Brain microvascular endothelial cell (primary cell): ENCODE results near the gene PPARD.

ENCODE experiments used
- DNase-seq: peaks from one replicate; pipeline ENCODE4 v3.0.0-alpha.2; 2020
- H3K27ac ChIP-seq: fragments of 250-450 bp; sonication (Bioruptor Pico); 2 replicates; pipeline ENCODE4 v1.5.1; 2020; ENCODE audit warnings: mild to moderate bottlenecking, moderate library complexity
- H3K27me3 ChIP-seq: fragments of 250-450 bp; sonication (Bioruptor Pico); replicated peaks from 2 replicates; pipeline ENCODE4 v1.5.1; 2020; ENCODE audit warnings: mild to moderate bottlenecking
- H3K36me3 ChIP-seq: fragments of 250-450 bp; sonication (Bioruptor Pico); replicated peaks from 2 replicates; pipeline ENCODE4 v1.5.1; 2020; ENCODE audit warnings: mild to moderate bottlenecking
- H3K4me3 ChIP-seq: 2 replicates; pipeline ENCODE4 v1.5.1; 2011; ENCODE audit warnings: low read depth, mild to moderate bottlenecking, control low read depth, low read length, moderate library complexity
- CTCF ChIP-seq: IDR thresholded peaks from 2 replicates; pipeline ENCODE4 v1.5.1; 2011; ENCODE audit warnings: low read depth, mild to moderate bottlenecking, moderate library complexity, low read length, control low read depth, inconsistent platforms; ENCODE audit errors: missing control alignments
- in situ Hi-C: cut with HindIII; loops from 2 replicates; pipeline ENCODE4 v1.10.0; 2017; ENCODE audit warnings: low sequenced_read_pairs, low pct_ligation_motif_present

PPARD gene

GRCh38 chr6:35409245-35409644 lies 66.9 kb downstream of the PPARD start:
- H3K27ac ChIP-seq, result no peak overlapping the region

DNA sequence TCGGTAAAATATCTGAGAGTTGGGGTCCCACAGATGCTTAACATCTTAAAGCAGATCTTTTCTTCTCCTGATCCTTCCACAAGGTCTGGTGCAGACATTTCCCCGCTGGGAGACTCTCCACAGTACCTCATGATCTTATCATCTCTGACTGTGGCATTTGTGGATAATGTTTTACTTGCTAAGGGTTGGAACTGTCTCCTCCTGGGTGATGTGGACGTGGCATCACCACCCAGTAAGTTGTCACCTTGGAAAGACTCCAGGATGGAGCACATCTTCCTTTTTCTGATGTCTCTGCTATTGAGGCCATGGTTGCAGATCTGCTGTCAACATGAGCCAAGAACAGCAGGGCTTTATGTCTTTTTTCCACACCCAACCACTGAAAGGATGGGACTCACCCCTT lies 67.8 kb downstream of the PPARD start:
- Histone ChIP-seq H3K36me3 (peaks cover 24% of the 10 kb centered on the region), H3K4me3 (no peak overlapping the region), H3K27me3 (no peaks in the 10 kb centered on the region), H3K27ac (no peak overlapping the region)
- in situ Hi-C loops, result no loop called here
- no peak for TF ChIP-seq CTCF
- DNase-seq, result no peak

More at GRCh38 chr6:35409245-35409644, 66.9 kb downstream of the PPARD start:
- no peak overlapping the region for H3K4me3 ChIP-seq
- no peak for TF ChIP-seq CTCF
- DNase-seq, result no peak
- H3K27me3 ChIP-seq, result no peaks in the 10 kb centered on the region
- in situ Hi-C loops, result no loop called here
- H3K36me3 ChIP-seq, result peaks cover 24% of the 10 kb centered on the region

DNA sequence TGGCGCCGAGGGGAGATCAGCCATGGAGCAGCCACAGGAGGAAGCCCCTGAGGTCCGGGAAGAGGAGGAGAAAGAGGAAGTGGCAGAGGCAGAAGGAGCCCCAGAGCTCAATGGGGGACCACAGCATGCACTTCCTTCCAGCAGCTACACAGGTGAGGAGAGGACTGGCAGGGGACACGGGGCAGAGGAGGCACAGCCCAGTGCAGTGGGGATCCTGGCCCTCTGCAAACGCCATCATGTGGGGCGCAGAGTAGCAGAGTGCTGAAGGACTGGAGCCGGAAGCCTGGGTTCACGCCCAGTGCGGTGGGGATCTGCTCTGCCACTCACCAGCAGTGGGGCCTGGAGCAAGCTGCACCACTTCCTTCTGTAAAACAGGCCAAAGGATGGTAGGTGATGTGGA lies 68.7 kb downstream of the PPARD start:
- in situ Hi-C loops, result no loop called here
- TF ChIP-seq CTCF, result no peak
- peaks cover 24% of the 10 kb centered on the region for H3K36me3 ChIP-seq
- no peak overlapping the region for H3K4me3 ChIP-seq
- H3K27ac ChIP-seq, result no peak overlapping the region
- DNase-seq, result no peak
- no peaks in the 10 kb centered on the region for H3K27me3 ChIP-seq

DNA sequence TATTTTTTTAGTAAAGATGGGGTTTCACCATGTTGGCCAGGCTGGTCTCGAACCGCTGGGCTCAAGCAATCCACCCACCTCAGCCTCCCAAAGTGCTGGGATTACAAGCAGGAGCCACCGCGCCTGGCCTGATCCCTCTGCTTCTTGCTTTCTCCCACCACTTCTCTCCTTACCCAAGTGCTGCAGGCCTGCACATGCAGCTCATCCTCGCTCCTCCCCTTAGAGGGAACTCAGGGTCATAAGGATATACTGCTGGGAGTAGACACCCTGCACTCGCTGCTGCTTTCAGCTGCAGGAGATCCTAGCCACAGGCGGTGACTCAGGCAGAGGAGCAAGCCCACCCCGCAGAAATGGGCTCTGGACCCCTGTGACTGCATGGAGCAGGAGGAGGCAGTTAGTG lies 69.7 kb downstream of the PPARD start:
- in situ Hi-C loops, result no loop called here
- no peaks in the 10 kb centered on the region for H3K27me3 ChIP-seq
- DNase-seq, result no peak
- H3K4me3 ChIP-seq, result no peak overlapping the region
- no peak for TF ChIP-seq CTCF
- H3K27ac ChIP-seq, result no peak overlapping the region
- H3K36me3 ChIP-seq, result peaks cover 24% of the 10 kb centered on the region

- Histone ChIP-seq H3K27ac (no peak overlapping the region), H3K4me3 (no peak overlapping the region), H3K36me3 (peaks cover 24% of the 10 kb centered on the region), H3K27me3 (no peaks in the 10 kb centered on the region)
- TF ChIP-seq CTCF, result no peak
- in situ Hi-C loops, result no loop called here
- no peak for DNase-seq
These were observed 71.6 kb downstream of the PPARD start for GRCh38 chr6:35413911-35414310.

GRCh38 chr6:35415065-35415891 lies 72.9 kb downstream of the PPARD start:
- peak; percentile 77 for TF ChIP-seq CTCF
- Histone ChIP-seq H3K4me3 (no peak overlapping the region), H3K27ac (no peak overlapping the region), H3K27me3 (no peaks in the 10 kb centered on the region), H3K36me3 (peaks cover 27% of the 10 kb centered on the region)
- in situ Hi-C loops, result no loop called here
- DNase-seq, result peak; percentile 89
